HepG2 (cell line): Measurements from ENCODE around the gene HDAC10. TPM values are rescaled to one million over a fixed set of nuclear protein-coding genes. Genes with fewer than 3 reads are reported as not detected.
A peak's percentile ranks its signal among the peaks of the same experiment; 100 is the strongest.

Source experiments
- DDIT3 ChIP-seq: sonication (generic); formaldehyde crosslinking; IDR thresholded peaks from 2 replicates; pipeline ENCODE4 v1.4.0; 2020; ENCODE audit warnings: mild to moderate bottlenecking, missing genetic modification reagents
- ERF ChIP-seq: IDR thresholded peaks from 2 replicates; pipeline ENCODE4 v1.6.1; 2018; ENCODE audit warnings: missing biosample characterization, missing genetic modification reagents
- GPN1 ChIP-seq: sonication (generic); formaldehyde crosslinking; IDR thresholded peaks from 2 replicates; pipeline ENCODE4 v1.5.1; 2020; ENCODE audit warnings: missing genetic modification reagents, borderline replicate concordance
- GTF3A ChIP-seq: sonication (generic); formaldehyde crosslinking; conservative IDR thresholded peaks from 2 replicates; pipeline ENCODE4 v1.4.0; 2020; ENCODE audit warnings: mild to moderate bottlenecking, missing genetic modification reagents
- HCFC1 ChIP-seq: fragments of 150-350 bp; IDR thresholded peaks from 2 replicates; pipeline ENCODE4 v1.6.1; 2014; ENCODE audit warnings: low read depth, low read length
- MEF2D ChIP-seq: sonication (generic); formaldehyde crosslinking; IDR thresholded peaks from 2 replicates; pipeline ENCODE4 v1.5.1; 2020; ENCODE audit warnings: mild to moderate bottlenecking, missing genetic modification reagents
- STAT5B ChIP-seq: sonication (generic); formaldehyde crosslinking; IDR thresholded peaks from 2 replicates; pipeline ENCODE4 v1.4.0; 2020; ENCODE audit warnings: missing genetic modification reagents
- TAF15 ChIP-seq: fragments of 200-400 bp; formaldehyde crosslinking; IDR thresholded peaks from one replicate; pipeline ENCODE4 v1.6.1; 2018; ENCODE audit warnings: mild to moderate bottlenecking, low read depth, low read length; ENCODE audit not compliant: poor library complexity, severe bottlenecking
- TMF1 ChIP-seq: sonication (generic); formaldehyde crosslinking; IDR thresholded peaks from 2 replicates; pipeline ENCODE4 v1.8.1; 2022; ENCODE audit warnings: low read depth, missing genetic modification reagents
- XRCC5 ChIP-seq: fragments of 200-400 bp; formaldehyde crosslinking; optimal IDR thresholded peaks from 2 replicates; pipeline ENCODE3; 2017; ENCODE audit warnings: mild to moderate bottlenecking, low read length
- YY1 ChIP-seq: IDR thresholded peaks from 2 replicates; pipeline ENCODE4 v1.6.1; 2011; ENCODE audit warnings: low read length, low read depth, moderate library complexity, mild to moderate bottlenecking; ENCODE audit not compliant: insufficient read depth, insufficient replicate concordance
- ZFP36L2 ChIP-seq: sonication (generic); formaldehyde crosslinking; IDR thresholded peaks from 2 replicates; pipeline ENCODE4 v1.4.0; 2020; ENCODE audit warnings: missing genetic modification reagents
- ZGPAT ChIP-seq: IDR thresholded peaks from 2 replicates; pipeline ENCODE4 v1.6.1; 2016; ENCODE audit warnings: mild to moderate bottlenecking
- ZNF460 ChIP-seq: sonication (generic); formaldehyde crosslinking; IDR thresholded peaks from 2 replicates; pipeline ENCODE4 v1.5.1; 2020; ENCODE audit warnings: missing genetic modification reagents, mild to moderate bottlenecking, borderline replicate concordance
- ZNF543 ChIP-seq: sonication (generic); formaldehyde crosslinking; IDR thresholded peaks from 2 replicates; pipeline ENCODE4 v1.4.0; 2020; ENCODE audit warnings: mild to moderate bottlenecking, missing genetic modification reagents
- ZNF556 ChIP-seq: sonication (generic); formaldehyde crosslinking; IDR thresholded peaks from 2 replicates; pipeline ENCODE4 v1.4.0; 2020; ENCODE audit warnings: mild to moderate bottlenecking, missing genetic modification reagents, borderline replicate concordance
- ZNF598 ChIP-seq: sonication (generic); formaldehyde crosslinking; IDR thresholded peaks from 2 replicates; pipeline ENCODE4 v1.5.1; 2020; ENCODE audit warnings: mild to moderate bottlenecking, missing genetic modification reagents, borderline replicate concordance
- polyA plus RNA-seq, 8 experiments: library from polyadenylated mRNA; depleted of rRNA in 3 of 8; stranded (reverse) in 7 of 8; unstranded in 1 of 8; fragments of >200 nt; fragmentation: Illumina TruSeq in 4 of 8; extraction: Trizol in 4 of 8; gene quantifications; 2 replicates each; pipeline versions ENCODE4 v1.2.1 to v1.2.3, GENCODE V29; 2011 to 2016; ENCODE audit warnings: low read depth in 4 of 8, missing spikeins in 1 of 8, mixed read lengths in 1 of 8; ENCODE audit not compliant: insufficient read depth in 1 of 8
- total RNA-seq, 5 experiments: library from RNA; depleted of rRNA; stranded (reverse); fragments of >200 nt; fragmentation: Illumina TruSeq; extraction: Trizol; gene quantifications; 2 replicates each; pipeline ENCODE4 v1.2.3, GENCODE V29; 2016; ENCODE audit warnings: low read depth in 1 of 5
- TF ChIP-seq, protein P1 (sequence below): sonication (generic); formaldehyde crosslinking; IDR thresholded peaks from 2 replicates; pipeline ENCODE4 v1.4.0; 2020; ENCODE audit warnings: mild to moderate bottlenecking, missing genetic modification reagents
- TF ChIP-seq, protein P2 (sequence below): sonication (generic); formaldehyde crosslinking; IDR thresholded peaks from 2 replicates; pipeline ENCODE4 v1.4.0; 2020; ENCODE audit warnings: mild to moderate bottlenecking, low read depth, missing genetic modification reagents
- TF ChIP-seq, protein P3 (sequence below): sonication (generic); formaldehyde crosslinking; IDR thresholded peaks from 2 replicates; pipeline ENCODE4 v1.8.0; 2022; ENCODE audit warnings: mild to moderate bottlenecking, missing genetic modification reagents
- TF ChIP-seq, protein P4 (sequence below): sonication (generic); formaldehyde crosslinking; IDR thresholded peaks from 2 replicates; pipeline ENCODE4 v1.8.1; 2023; ENCODE audit warnings: mild to moderate bottlenecking, missing genetic modification reagents

HDAC10 gene
- total and polyA plus RNA-seq, 2 of the 13 experiments (the other 11 are each of a cell fraction or from before 2014, with no cell fraction given): 13.9 to 14.9 TPM

- TF ChIP-seq, protein P1, sequence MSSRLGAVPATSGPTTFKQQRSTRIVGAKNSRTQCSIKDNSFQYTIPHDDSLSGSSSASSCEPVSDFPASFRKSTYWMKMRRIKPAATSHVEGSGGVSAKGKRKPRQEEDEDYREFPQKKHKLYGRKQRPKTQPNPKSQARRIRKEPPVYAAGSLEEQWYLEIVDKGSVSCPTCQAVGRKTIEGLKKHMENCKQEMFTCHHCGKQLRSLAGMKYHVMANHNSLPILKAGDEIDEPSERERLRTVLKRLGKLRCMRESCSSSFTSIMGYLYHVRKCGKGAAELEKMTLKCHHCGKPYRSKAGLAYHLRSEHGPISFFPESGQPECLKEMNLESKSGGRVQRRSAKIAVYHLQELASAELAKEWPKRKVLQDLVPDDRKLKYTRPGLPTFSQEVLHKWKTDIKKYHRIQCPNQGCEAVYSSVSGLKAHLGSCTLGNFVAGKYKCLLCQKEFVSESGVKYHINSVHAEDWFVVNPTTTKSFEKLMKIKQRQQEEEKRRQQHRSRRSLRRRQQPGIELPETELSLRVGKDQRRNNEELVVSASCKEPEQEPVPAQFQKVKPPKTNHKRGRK (CRISPR knock-in tag): no peak
- TF ChIP-seq ZGPAT (CRISPR knock-in tag) (peak; percentile 52; the same call in 1 of the 2 replicates), MEF2D (no peak), STAT5B (CRISPR knock-in tag) (no peak), ZNF543 (CRISPR knock-in tag) (no peak), DDIT3 (CRISPR knock-in tag) (no peak), ERF (no peak), TAF15 (no peak), GTF3A (no peak), YY1 (no peak), XRCC5 (no peak), GPN1 (CRISPR knock-in tag) (no peak), ZFP36L2 (CRISPR knock-in tag) (no peak), TMF1 (CRISPR knock-in tag) (no peak; the same call in 1 of the 2 replicates), ZNF598 (CRISPR knock-in tag) (no peak; the same call in 1 of the 2 replicates), ZNF556 (CRISPR knock-in tag) (no peak), HCFC1 (no peak), ZNF460 (CRISPR knock-in tag) (no peak)
- TF ChIP-seq, protein P2, sequence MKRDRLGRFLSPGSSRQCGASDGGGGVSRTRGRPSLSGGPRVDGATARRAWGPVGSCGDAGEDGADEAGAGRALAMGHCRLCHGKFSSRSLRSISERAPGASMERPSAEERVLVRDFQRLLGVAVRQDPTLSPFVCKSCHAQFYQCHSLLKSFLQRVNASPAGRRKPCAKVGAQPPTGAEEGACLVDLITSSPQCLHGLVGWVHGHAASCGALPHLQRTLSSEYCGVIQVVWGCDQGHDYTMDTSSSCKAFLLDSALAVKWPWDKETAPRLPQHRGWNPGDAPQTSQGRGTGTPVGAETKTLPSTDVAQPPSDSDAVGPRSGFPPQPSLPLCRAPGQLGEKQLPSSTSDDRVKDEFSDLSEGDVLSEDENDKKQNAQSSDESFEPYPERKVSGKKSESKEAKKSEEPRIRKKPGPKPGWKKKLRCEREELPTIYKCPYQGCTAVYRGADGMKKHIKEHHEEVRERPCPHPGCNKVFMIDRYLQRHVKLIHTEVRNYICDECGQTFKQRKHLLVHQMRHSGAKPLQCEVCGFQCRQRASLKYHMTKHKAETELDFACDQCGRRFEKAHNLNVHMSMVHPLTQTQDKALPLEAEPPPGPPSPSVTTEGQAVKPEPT (CRISPR knock-in tag): no peak
- TF ChIP-seq, protein P3, sequence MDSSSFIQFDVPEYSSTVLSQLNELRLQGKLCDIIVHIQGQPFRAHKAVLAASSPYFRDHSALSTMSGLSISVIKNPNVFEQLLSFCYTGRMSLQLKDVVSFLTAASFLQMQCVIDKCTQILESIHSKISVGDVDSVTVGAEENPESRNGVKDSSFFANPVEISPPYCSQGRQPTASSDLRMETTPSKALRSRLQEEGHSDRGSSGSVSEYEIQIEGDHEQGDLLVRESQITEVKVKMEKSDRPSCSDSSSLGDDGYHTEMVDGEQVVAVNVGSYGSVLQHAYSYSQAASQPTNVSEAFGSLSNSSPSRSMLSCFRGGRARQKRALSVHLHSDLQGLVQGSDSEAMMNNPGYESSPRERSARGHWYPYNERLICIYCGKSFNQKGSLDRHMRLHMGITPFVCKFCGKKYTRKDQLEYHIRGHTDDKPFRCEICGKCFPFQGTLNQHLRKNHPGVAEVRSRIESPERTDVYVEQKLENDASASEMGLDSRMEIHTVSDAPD (CRISPR knock-in tag): no peak
- TF ChIP-seq, protein P4, sequence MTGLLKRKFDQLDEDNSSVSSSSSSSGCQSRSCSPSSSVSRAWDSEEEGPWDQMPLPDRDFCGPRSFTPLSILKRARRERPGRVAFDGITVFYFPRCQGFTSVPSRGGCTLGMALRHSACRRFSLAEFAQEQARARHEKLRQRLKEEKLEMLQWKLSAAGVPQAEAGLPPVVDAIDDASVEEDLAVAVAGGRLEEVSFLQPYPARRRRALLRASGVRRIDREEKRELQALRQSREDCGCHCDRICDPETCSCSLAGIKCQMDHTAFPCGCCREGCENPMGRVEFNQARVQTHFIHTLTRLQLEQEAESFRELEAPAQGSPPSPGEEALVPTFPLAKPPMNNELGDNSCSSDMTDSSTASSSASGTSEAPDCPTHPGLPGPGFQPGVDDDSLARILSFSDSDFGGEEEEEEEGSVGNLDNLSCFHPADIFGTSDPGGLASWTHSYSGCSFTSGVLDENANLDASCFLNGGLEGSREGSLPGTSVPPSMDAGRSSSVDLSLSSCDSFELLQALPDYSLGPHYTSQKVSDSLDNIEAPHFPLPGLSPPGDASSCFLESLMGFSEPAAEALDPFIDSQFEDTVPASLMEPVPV: 0 out of 2 replicates have a peak, but pooled peaks have one; percentile 58
These were observed 9.9 kb upstream of the HDAC10 start (continued) for GRCh38 chr22:50260801-50261614.
